ENCODE results near the gene SCYL2. TPM values are rescaled to one million over a fixed set of nuclear protein-coding genes. Genes with fewer than 3 reads are reported as not detected.
"Not testable (repeated sequence)": the region's sequence is repeated elsewhere in the genome, so short reads cannot be mapped to it uniquely, and the experiment has no call there.

Gene SCYL2
- total RNA-seq, 1 experiment from 2014 or later: 41.1 TPM

DNA sequence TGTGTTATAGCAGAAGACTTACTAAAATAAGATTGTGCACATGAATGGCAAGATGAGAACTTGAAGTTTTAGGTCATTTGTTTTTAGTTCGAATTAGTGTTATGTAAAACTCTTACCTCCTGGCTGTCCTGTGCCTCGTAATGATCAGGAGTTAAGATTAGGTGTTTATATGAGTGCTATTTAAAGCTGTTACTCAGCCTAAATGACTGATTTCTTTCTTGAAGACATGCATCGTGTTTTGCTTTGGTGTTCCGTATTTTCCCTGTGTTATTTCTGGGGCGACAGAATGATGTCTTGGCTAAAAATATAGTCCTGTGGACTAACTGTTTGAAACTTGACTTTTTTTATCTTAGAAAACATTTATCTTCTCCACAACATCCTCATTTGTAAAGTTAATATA lies 22.1 kb downstream of the SCYL2 start:
- ChIA-PET CTCF (no interaction called here), POLR2A (ENCODE audit: unreplicated experiment) (no interaction called here)
- H3K36me3 ChIP-seq (ENCODE audit: low read depth): 0 out of 2 replicates have a peak, but pooled peaks cover 3% of the 10 kb centered on the region
- no peak overlapping the region for H2AFZ ChIP-seq
- no peak for DNase-seq
- 0 out of 2 replicates have a peak, but pooled peaks cover 3% of the 10 kb centered on the region for H3K79me2 ChIP-seq (ENCODE audit: low read depth)
- intact Hi-C loops (cut with micrococcal nuclease; ENCODE audit: unreplicated experiment): no loop called here
- no peaks in the 10 kb centered on the region for H3K9me2 ChIP-seq (ENCODE audit: insufficient read depth)
- H3K9me3 ChIP-seq (ENCODE audit: insufficient read depth, low read depth): no peaks in the 10 kb centered on the region
- H3K4me3 ChIP-seq: no peak overlapping the region
- BruUV-seq (replicated peaks): no TSS peak
- no peak overlapping the region for H3K4me2 ChIP-seq
- no peaks in the 10 kb centered on the region for H3K27me3 ChIP-seq (ENCODE audit: insufficient read depth, low read depth)
- no peaks in the 10 kb centered on the region for H3F3A ChIP-seq (ENCODE audit: insufficient read depth, low read depth)
- no peaks in the 10 kb centered on the region for H4K20me1 ChIP-seq (ENCODE audit: insufficient read depth)
- H3K27ac ChIP-seq: no peak overlapping the region
- TF ChIP-seq EZH2 (IDR thresholded peaks at IDR 0.05; ENCODE audit: low read depth): no peak
- no peak for TF ChIP-seq CTCF (conservative IDR thresholded peaks at IDR 0.05)
- H3K4me1 ChIP-seq (replicated peaks; ENCODE audit: insufficient read depth): no peaks in the 10 kb centered on the region

GRCh38 chr12:100290016-100290415 lies 23.0 kb downstream of the SCYL2 start:
- Histone ChIP-seq H4K20me1 (ENCODE audit: insufficient read depth) (no peaks in the 10 kb centered on the region), H3K79me2 (ENCODE audit: low read depth) (0 out of 2 replicates have a peak, but pooled peaks cover 3% of the 10 kb centered on the region), H3K9me3 (ENCODE audit: insufficient read depth, low read depth) (no peaks in the 10 kb centered on the region), H3K4me1 (replicated peaks; ENCODE audit: insufficient read depth) (no peaks in the 10 kb centered on the region), H3K27ac (no peak overlapping the region), H3K36me3 (ENCODE audit: low read depth) (0 out of 2 replicates have a peak, but pooled peaks cover 3% of the 10 kb centered on the region), H3K4me2 (no peak overlapping the region), H2AFZ (no peak overlapping the region), H3F3A (ENCODE audit: insufficient read depth, low read depth) (no peaks in the 10 kb centered on the region), H3K4me3 (no peak overlapping the region), H3K27me3 (ENCODE audit: insufficient read depth, low read depth) (no peaks in the 10 kb centered on the region), H3K9me2 (ENCODE audit: insufficient read depth) (no peaks in the 10 kb centered on the region)
- BruUV-seq (replicated peaks): no TSS peak
- no peak for DNase-seq
- ChIA-PET POLR2A (ENCODE audit: unreplicated experiment) (no interaction called here), CTCF (no interaction called here)
- intact Hi-C loops (cut with micrococcal nuclease; ENCODE audit: unreplicated experiment): no loop called here
- TF ChIP-seq CTCF (conservative IDR thresholded peaks at IDR 0.05): no peak

DNA sequence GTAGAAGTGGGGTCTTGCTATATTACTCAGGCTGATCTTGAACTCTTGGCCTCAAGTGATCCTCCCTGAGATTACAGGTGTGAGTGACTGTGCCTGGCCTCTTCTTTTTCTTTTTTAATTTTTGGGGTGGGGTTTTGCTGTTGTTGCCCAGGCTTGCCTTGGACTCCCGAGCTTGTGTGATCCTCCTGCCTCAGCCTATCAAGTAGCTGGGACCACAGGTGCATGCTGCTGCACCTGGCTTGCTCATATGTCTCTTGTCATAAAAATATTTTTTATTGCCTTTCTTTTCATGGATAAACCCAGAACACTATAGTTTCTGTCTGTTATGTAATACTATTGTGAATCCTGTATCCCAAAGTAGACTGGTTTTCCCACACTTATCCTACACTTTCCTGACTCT lies 26.0 kb downstream of the SCYL2 start:
- H3K9me3 ChIP-seq (ENCODE audit: insufficient read depth, low read depth): no peaks in the 10 kb centered on the region
- no peaks in the 10 kb centered on the region for H3K9me2 ChIP-seq (ENCODE audit: insufficient read depth)
- H3K79me2 ChIP-seq (ENCODE audit: low read depth): no peaks in the 10 kb centered on the region
- no TSS peak for BruUV-seq (replicated peaks)
- H3K4me1 ChIP-seq (replicated peaks; ENCODE audit: insufficient read depth): no peaks in the 10 kb centered on the region
- H4K20me1 ChIP-seq (ENCODE audit: insufficient read depth): no peaks in the 10 kb centered on the region
- no peak overlapping the region for H3K4me3 ChIP-seq
- POLR2A ChIA-PET (ENCODE audit: unreplicated experiment): no interaction called here
- H3K27ac ChIP-seq: no peak overlapping the region
- no peaks in the 10 kb centered on the region for H3K36me3 ChIP-seq (ENCODE audit: low read depth)
- H3K4me2 ChIP-seq: no peak overlapping the region
- H3F3A ChIP-seq (ENCODE audit: insufficient read depth, low read depth): no peaks in the 10 kb centered on the region
- DNase-seq: no peak
- intact Hi-C loops (cut with micrococcal nuclease; ENCODE audit: unreplicated experiment): no loop called here
- no peak overlapping the region for H2AFZ ChIP-seq
- CTCF ChIA-PET: no interaction called here
- no peak for TF ChIP-seq EZH2 (IDR thresholded peaks at IDR 0.05; ENCODE audit: low read depth)
- no peak for TF ChIP-seq CTCF (conservative IDR thresholded peaks at IDR 0.05)
- no peaks in the 10 kb centered on the region for H3K27me3 ChIP-seq (ENCODE audit: insufficient read depth, low read depth)

- H3K4me2 ChIP-seq; H3K9me3 ChIP-seq (ENCODE audit: insufficient read depth, low read depth); H3K4me3 ChIP-seq; DNase-seq; H4K20me1 ChIP-seq (ENCODE audit: insufficient read depth); H3K79me2 ChIP-seq (ENCODE audit: low read depth); H3K4me1 ChIP-seq (replicated peaks; ENCODE audit: insufficient read depth); intact Hi-C loops (cut with micrococcal nuclease; ENCODE audit: unreplicated experiment); BruUV-seq (replicated peaks); CTCF ChIA-PET; POLR2A ChIA-PET (ENCODE audit: unreplicated experiment); H3K27me3 ChIP-seq (ENCODE audit: insufficient read depth, low read depth); H3K9me2 ChIP-seq (ENCODE audit: insufficient read depth); H3K27ac ChIP-seq; H3F3A ChIP-seq (ENCODE audit: insufficient read depth, low read depth); H3K36me3 ChIP-seq (ENCODE audit: low read depth); H2AFZ ChIP-seq: not testable (repeated sequence)
Observed at GRCh38 chr12:100294366-100294765, 27.4 kb downstream of the SCYL2 start.
